Right lobe of liver (tissue), 4 donors: ENCODE results near the gene UPP2.

Experiments
- POLR2A ChIP-seq: fragments of 450-650 bp; IDR thresholded peaks from one replicate; pipeline ENCODE4 v1.6.1; 2017; ENCODE audit warnings: antibody characterized with exemption, mild to moderate bottlenecking
- TF ChIP-seq, protein P1 (sequence below), 4 donors: fragments of 200-600 bp in 3 of 4; fragments of 450-650 bp in 1 of 4; IDR thresholded peaks; one replicate each; pipeline versions ENCODE4 v1.5.1 to v1.8.0; 2016 to 2022; ENCODE audit warnings: antibody characterized with exemption in 4 of 4, mild to moderate bottlenecking in 2 of 4
- donor health status: DM: no; HTN: no; CAD: no.
- donor health status: DM: no; HTN: no; CAD: no.
- donor health status: DM: no; HTN: yes; CAD: no.

DNA sequence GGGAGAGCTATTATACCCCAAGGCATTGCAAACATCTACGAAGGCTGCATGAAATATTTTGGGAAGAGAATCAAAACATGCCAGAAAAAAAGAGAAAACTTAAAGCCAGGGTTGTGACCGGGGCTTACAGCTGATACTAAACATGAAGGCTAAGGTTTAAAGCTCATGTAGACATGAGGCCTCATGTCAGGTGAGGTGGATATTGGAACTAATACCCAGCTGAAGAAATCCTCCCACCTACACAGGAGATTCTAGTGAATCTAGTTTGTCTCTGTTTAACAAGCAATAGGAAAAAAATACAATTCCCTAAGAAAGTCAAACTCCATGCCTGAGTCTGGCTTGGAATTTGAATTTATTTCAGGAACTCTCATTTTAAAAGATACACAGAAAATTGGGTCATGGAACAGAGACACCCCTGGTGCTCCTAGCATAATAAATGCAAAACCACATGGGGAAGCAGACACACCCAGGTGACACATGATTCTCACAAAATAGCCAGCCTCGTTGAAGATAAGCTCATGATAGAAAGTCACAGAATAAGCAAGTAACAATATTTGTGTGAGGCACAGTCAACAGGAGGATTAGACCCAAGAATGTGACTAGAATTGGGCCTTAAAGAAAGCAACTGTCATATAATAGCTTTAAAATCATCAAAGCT lies 42.2 kb downstream of the UPP2 start:
- TF ChIP-seq, protein P1, sequence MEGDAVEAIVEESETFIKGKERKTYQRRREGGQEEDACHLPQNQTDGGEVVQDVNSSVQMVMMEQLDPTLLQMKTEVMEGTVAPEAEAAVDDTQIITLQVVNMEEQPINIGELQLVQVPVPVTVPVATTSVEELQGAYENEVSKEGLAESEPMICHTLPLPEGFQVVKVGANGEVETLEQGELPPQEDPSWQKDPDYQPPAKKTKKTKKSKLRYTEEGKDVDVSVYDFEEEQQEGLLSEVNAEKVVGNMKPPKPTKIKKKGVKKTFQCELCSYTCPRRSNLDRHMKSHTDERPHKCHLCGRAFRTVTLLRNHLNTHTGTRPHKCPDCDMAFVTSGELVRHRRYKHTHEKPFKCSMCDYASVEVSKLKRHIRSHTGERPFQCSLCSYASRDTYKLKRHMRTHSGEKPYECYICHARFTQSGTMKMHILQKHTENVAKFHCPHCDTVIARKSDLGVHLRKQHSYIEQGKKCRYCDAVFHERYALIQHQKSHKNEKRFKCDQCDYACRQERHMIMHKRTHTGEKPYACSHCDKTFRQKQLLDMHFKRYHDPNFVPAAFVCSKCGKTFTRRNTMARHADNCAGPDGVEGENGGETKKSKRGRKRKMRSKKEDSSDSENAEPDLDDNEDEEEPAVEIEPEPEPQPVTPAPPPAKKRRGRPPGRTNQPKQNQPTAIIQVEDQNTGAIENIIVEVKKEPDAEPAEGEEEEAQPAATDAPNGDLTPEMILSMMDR (IDR thresholded peaks at IDR 0.05) = no peak
- TF ChIP-seq POLR2A = no peak
